Stimulated activated CD8-positive, alpha-beta memory T cell treated with anti-CD3 and anti-CD28 coated beads, Interleukin-4, amount 100 ng/mL, for 24 hours (primary cell): ENCODE results near the gene MDFIC.

Source experiments
- DNase-seq: peaks from one replicate; pipeline ENCODE4 v3.0.0-alpha.2; 2020; ENCODE audit warnings: low read depth

MDFIC gene

GRCh38 chr7:114953724-114954123 lies 31.8 kb downstream of the MDFIC start:
- no peak for DNase-seq

GRCh38 chr7:114956702-114957101 lies 34.8 kb downstream of the MDFIC start:
- DNase-seq = no peak

GRCh38 chr7:114957444-114957843 lies 35.5 kb downstream of the MDFIC start:
- DNase-seq = no peak

GRCh38 chr7:114959931-114960330 lies 38.0 kb downstream of the MDFIC start:
- DNase-seq = no peak

- no peak for DNase-seq
These were observed 40.5 kb downstream of the MDFIC start for GRCh38 chr7:114962441-114962840.

- no peak for DNase-seq
These were observed 44.3 kb downstream of the MDFIC start for GRCh38 chr7:114966156-114966555.

- DNase-seq = no peak
These were observed 47.2 kb downstream of the MDFIC start for GRCh38 chr7:114969096-114969495.

- no peak for DNase-seq
These were observed 48.4 kb downstream of the MDFIC start for GRCh38 chr7:114970308-114970707.

- DNase-seq = no peak
These were observed 48.8 kb downstream of the MDFIC start for GRCh38 chr7:114970732-114971131.

- no peak for DNase-seq
These were observed 50.7 kb downstream of the MDFIC start for GRCh38 chr7:114972567-114972966.

DNA sequence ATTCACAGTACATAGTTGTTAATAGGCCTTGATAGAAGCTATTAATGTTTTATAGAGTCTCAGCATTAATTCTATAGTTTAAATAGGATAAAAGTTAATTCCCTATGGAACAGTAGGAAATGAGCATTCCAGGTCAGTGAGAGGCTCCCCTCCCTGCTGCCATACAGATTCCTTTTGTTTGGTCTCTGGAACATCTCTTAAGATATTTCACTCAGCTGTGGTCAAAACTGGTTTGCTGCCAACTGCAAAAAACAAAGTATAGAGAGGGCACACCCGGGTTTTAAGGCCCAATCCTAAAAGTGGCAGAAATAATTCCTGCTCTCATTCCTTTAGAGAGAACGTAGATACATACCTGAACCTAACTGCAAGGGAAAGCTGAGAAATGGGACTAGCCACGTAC lies 51.3 kb downstream of the MDFIC start:
- no peak for DNase-seq

- DNase-seq = no peak
These were observed 53.5 kb downstream of the MDFIC start for GRCh38 chr7:114975401-114975800.

DNA sequence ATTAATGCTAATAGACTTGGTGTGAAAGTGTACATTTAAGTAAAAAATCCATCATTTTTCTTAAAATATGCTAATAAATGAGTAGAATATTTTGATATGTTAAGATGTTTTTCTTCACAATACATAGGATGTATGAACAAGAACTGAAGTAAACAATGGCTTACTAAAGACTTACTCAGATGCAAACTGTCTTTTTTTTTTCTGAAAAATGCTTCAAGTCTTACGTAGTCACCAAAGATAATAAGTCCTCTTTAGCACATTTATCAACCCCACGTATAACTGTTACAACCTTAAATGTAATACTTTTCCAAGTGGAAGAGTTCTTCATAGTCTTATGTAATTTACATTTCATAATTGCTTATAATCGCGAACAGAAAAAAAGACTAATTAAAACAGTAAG lies 54.8 kb downstream of the MDFIC start:
- no peak for DNase-seq

DNA sequence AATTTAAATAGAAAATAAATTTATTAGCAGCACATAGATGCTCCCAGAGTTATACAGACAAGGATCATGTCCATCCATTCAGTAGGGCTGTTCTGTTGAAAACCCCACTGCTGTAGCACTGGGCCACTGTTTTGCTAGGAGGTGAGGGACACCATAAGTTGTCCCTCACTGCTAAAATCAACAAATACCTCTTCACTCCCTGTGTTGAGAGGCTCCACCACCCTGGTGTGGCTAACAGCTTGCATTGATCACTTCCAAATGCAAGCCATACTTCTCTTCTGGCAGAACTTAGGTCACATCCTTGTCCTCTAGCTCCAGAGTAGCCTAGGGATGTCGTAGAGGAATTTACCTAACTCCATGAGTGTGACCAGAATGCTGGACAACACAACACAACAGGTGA lies 55.4 kb downstream of the MDFIC start:
- no peak for DNase-seq

- DNase-seq = no peak
These were observed 57.5 kb downstream of the MDFIC start for GRCh38 chr7:114979388-114979787.

GRCh38 chr7:114979803-114980507 lies 58.1 kb downstream of the MDFIC start:
- DNase-seq = no peak

DNA sequence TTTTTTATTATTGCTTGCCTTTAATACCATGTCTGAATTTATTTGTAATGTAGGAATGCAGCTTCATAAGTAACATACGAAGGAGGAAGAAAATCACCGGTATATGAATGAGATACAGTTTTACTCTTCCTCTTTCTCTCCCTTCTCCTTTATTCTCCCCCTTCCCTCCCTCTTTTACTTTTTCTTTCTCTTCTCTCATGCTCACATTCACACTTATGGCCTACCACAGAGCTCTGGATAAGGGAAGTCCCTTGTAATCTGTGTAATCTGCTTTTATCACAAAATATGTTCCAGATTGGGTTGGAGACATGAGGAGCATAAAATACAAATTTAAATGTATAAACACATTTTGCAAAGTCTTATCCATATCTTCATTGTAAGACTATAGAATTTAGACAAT lies 59.4 kb downstream of the MDFIC start:
- DNase-seq = no peak

- no peak for DNase-seq
These were observed 63.3 kb downstream of the MDFIC start for GRCh38 chr7:114985116-114985715.

- DNase-seq = no peak
These were observed 64.6 kb downstream of the MDFIC start for GRCh38 chr7:114986190-114987180.

DNA sequence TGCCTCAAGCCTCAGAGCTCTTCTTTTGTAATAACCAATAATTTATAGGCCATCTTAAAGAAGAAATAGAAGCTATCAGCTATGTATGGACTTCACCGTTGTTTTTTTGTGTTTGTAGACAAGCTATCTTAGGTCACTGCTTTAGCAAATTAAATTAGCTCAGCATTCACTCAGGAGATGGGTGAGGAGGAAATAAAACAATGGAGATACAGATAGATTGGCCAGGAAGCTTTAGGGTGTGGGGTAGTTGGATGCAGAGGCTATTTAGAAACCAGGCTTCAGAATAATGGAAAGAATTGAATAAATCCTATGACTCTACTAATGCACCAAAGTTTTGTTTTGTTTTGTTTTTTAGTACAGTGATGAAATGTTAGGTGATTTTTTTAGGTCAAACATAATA lies 66.1 kb downstream of the MDFIC start:
- no peak for DNase-seq

- no peak for DNase-seq
These were observed 67.0 kb downstream of the MDFIC start for GRCh38 chr7:114988755-114989375.

DNA sequence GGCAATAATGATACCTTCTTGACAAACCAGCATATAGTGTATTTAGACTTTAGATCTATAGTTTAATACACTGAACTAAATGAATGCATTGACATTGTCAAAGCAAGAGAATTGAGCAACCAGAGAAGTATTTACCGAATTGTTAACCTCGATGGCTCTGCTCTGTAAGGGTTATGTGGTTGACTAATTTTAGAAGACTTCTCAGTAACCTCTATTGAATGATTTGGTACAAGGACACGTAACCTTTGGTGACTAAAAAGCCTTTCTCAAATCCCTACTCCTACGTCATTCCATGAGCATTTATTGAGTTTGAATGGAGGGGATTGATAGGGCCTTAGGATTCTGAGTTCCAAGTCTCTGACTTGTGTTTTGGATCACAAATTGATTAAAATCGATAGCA lies 67.6 kb downstream of the MDFIC start:
- DNase-seq = no peak
